Measurements from ENCODE around the gene PMVK. TPM values are rescaled to one million over a fixed set of nuclear protein-coding genes. Genes with fewer than 3 reads are reported as not detected.
"Not testable (repeated sequence)": the region's sequence is repeated elsewhere in the genome, so short reads cannot be mapped to it uniquely, and the experiment has no call there.

Gene PMVK
- total RNA-seq, 2 experiments from 2014 or later = 40.9 to 43.8 TPM

DNA sequence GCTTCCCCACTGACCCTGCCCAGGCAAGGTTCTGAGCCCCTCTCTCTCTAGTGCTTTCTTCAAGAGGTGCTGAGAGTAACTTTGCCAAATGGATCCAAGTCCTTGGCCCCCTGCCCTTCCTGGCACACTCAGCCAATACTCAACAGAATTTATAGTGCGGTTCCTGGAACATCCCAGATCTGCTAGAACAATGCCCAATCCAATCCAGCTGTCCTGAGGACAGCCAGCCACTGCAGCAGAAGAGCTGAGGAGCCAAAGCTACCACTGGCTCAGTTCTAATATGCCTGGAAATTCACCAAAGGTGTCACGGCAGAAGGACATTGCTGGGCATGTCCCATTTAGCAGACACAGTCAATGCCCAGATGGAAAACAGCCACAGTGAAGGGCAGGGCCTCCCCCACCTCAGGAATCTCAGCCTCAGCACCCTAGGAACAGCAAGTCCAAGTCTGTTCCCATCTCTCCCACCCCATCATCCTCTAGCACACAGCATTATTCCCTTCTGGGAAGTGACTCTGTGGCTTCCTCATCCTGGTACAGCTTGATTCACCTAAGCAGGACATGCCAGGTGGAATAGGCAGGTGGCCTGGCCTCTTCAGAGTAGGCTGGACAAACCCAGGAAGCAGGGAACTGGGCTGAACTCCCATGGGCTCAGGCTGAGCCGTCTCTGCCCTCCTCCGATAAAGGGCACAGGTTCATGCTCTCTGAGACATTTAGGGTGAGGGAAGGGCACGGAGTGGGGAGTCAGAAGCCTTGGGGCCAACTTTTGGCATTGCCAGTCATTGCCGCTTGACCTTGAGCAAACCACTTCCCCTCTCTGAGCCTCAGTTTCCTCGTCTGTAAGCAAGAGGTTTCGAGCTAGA is 24.6 kb downstream of the PMVK start:
- H3K4me1 Mint-ChIP-seq (ENCODE audit: low read depth) = no peaks in the 10 kb centered on the region
- H3K9me3 Mint-ChIP-seq (ENCODE audit: insufficient read depth) = peaks cover 5% of the 10 kb centered on the region
- ATAC-seq (no peak), DNase-seq (no peak)
- peaks cover 15% of the 10 kb centered on the region for H3K36me3 Mint-ChIP-seq (ENCODE audit: low read depth)
- ChIA-PET POLR2A (interaction anchor here (1.0 kb wide), 1 partner anchor 24 kb away, joined by 3 read pairs; no protein-coding TSS in a partner anchor), CTCF (no interaction called here)
- peaks cover 3% of the 10 kb centered on the region for H3K27me3 Mint-ChIP-seq (ENCODE audit: low read depth)
- H3K4me3 Mint-ChIP-seq = no peak overlapping the region
- H3K27ac Mint-ChIP-seq = no peak overlapping the region

DNA sequence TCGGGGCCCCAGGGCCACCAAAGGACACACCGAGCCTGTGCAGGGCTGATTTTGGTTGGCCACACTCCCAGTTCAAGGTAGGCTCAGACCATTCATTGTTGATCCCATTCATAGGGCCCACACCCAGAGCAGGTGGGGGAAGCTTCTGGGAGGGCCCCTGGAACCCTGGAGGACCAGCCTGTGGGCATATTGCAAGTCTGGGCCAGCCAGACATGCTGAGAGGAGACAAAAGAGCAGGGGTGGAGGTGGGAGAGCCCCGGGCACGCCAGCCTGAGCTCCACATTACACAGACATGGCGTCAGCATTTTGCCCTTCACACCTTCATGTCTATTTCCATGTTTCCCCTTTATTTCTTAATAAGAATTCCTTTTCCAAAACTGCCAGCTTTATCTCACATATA is 25.7 kb downstream of the PMVK start:
- DNase-seq (no peak), ATAC-seq (no peak)
- Mint-ChIP-seq H3K27ac (no peak overlapping the region), H3K4me1 (ENCODE audit: low read depth) (no peaks in the 10 kb centered on the region), H3K9me3 (ENCODE audit: insufficient read depth) (no peaks in the 10 kb centered on the region), H3K27me3 (ENCODE audit: low read depth) (peaks cover 3% of the 10 kb centered on the region), H3K4me3 (no peak overlapping the region), H3K36me3 (ENCODE audit: low read depth) (peaks cover 5% of the 10 kb centered on the region)
- ChIA-PET CTCF (interaction anchor here (1.1 to 1.2 kb wide), 2 partner anchors 33 to 241 kb away, joined by 3 read pairs; no protein-coding TSS in a partner anchor), POLR2A (no interaction called here)

DNA sequence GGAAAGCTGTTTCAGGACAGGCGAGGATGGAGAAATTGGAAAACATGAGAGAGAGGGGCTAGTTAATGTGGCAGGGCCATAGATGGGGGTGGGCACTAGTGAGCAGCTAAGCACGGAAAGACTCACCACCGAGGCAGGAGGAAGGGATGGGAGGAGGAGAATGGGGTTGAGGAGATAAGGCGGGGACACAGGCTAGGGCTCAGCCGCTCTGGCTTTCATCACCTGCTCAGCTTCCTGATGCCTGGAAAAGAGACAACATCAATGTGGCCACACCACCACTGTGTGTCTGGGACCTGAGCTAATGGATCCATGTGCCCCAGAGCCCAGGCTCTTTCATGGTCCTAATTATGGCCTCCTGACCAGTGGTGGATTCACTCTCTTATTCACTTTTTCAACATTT is 27.6 kb downstream of the PMVK start:
- ChIA-PET POLR2A (no interaction called here), CTCF (no interaction called here)
- Mint-ChIP-seq H3K4me1 (ENCODE audit: low read depth) (no peaks in the 10 kb centered on the region), H3K4me3 (no peak overlapping the region), H3K27ac (no peak overlapping the region), H3K9me3 (ENCODE audit: insufficient read depth) (no peaks in the 10 kb centered on the region), H3K36me3 (ENCODE audit: low read depth) (no peaks in the 10 kb centered on the region), H3K27me3 (ENCODE audit: low read depth) (peaks cover 3% of the 10 kb centered on the region)
- no peak for DNase-seq
- ATAC-seq = no peak

DNA sequence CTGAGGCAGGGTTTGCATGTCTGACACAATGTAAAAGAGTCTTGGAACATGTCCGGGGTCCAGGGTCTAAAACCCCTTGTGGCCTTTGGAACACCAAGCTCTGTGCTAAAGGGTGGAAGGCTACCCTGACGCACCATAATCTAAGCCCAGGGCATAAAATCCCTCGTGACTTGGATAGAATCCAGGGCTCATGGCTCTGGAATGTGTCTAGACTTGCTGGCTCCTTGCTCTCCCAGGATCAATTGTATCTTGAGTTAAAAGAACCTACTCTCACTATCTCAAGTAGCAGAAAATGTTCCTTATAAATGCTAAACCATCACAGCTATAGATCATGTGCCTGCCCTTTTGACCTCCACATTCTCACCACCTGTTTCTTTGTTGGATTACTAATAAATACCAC is 28.4 kb downstream of the PMVK start:
- H3K27me3 Mint-ChIP-seq (ENCODE audit: low read depth); CTCF ChIA-PET; H3K27ac Mint-ChIP-seq; H3K36me3 Mint-ChIP-seq (ENCODE audit: low read depth); POLR2A ChIA-PET; DNase-seq; H3K4me3 Mint-ChIP-seq; H3K9me3 Mint-ChIP-seq (ENCODE audit: insufficient read depth); ATAC-seq; H3K4me1 Mint-ChIP-seq (ENCODE audit: low read depth): not testable (repeated sequence)

- CTCF ChIA-PET = interaction anchor here (1.0 to 1.4 kb wide), 2 partner anchors 93 to 178 kb away, joined by 3 to 4 read pairs; no protein-coding TSS in a partner anchor
- H3K4me1 Mint-ChIP-seq (ENCODE audit: low read depth) = no peaks in the 10 kb centered on the region
Observed at GRCh38 chr1:154906621-154907081, 29.9 kb downstream of the PMVK start.

DNA sequence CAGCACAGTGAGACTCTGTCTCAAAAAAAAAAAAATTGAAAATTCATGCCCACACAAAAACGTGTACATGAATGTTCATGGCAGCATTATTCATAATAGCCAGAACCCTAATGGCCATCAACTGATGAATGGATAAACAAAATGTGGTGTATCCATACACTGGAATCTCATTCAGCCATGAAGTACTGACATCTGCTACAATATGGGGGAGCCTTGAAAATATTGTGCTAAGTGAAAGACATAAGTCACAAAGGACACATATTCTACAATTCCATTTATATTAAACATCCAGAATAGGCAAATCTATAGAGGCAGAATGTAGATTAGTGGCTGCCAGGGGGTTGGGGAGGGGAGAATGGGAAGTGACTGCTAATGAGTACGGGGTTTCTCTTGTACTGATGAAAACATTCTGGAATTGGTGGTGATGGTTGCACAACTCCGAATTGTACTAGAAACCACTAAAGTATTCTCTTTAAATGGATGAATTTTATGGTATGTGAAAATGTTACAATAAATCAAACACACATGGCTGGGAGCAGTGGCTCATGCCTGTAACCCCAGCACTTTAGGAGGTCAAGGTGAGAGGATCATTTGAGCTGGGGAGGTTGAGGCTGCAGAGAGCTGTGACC is 33.5 kb downstream of the PMVK start:
- H3K9me3 Mint-ChIP-seq (ENCODE audit: insufficient read depth) = no peaks in the 10 kb centered on the region

More at GRCh38 chr1:154906621-154907081, 29.9 kb downstream of the PMVK start:
- DNase-seq (no peak), ATAC-seq (no peak)
- Mint-ChIP-seq H3K27me3 (ENCODE audit: low read depth) (peaks cover 3% of the 10 kb centered on the region), H3K27ac (no peak overlapping the region), H3K4me3 (no peak overlapping the region), H3K36me3 (ENCODE audit: low read depth) (no peaks in the 10 kb centered on the region), H3K9me3 (ENCODE audit: insufficient read depth) (no peaks in the 10 kb centered on the region)
- POLR2A ChIA-PET = no interaction called here

DNA sequence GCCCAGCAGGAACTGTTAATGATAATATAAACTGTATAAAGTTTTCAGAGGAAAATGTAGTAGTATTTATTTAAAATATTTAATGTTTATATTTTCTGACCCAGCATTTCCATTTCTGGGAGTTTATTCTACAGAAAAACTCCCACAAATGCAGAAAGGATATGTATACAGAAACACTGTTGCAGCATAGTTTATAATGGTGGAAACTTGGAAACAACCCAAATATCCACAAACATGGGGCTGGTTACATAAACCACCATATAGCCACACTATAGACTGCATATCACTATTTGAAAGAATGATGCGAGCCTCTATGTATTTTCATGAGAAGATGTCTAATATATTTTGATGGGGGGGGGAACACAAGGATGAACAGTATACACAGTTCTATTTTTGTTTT is 34.9 kb downstream of the PMVK start:
- Mint-ChIP-seq H3K4me1 (ENCODE audit: low read depth) (no peaks in the 10 kb centered on the region), H3K27me3 (ENCODE audit: low read depth) (peaks cover 2% of the 10 kb centered on the region), H3K9me3 (ENCODE audit: insufficient read depth) (no peaks in the 10 kb centered on the region), H3K4me3 (no peak overlapping the region), H3K27ac (no peak overlapping the region), H3K36me3 (ENCODE audit: low read depth) (no peaks in the 10 kb centered on the region)
- POLR2A ChIA-PET = no interaction called here
- DNase-seq (no peak), ATAC-seq (no peak)
- CTCF ChIA-PET = no interaction called here

More for the DNA sequence above, 33.5 kb downstream of the PMVK start:
- no peaks in the 10 kb centered on the region for H3K4me1 Mint-ChIP-seq (ENCODE audit: low read depth)
- no peaks in the 10 kb centered on the region for H3K36me3 Mint-ChIP-seq (ENCODE audit: low read depth)
- no peak overlapping the region for H3K27ac Mint-ChIP-seq
- no peak for ATAC-seq
- peaks cover 2% of the 10 kb centered on the region for H3K27me3 Mint-ChIP-seq (ENCODE audit: low read depth)
- DNase-seq = no peak
- CTCF ChIA-PET = no interaction called here
- no peak overlapping the region for H3K4me3 Mint-ChIP-seq
- POLR2A ChIA-PET = no interaction called here

GRCh38 chr1:154899041-154899440 is 37.5 kb downstream of the PMVK start:
- no peaks in the 10 kb centered on the region for H3K9me3 Mint-ChIP-seq (ENCODE audit: insufficient read depth)
- CTCF ChIA-PET = no interaction called here
- no peak overlapping the region for H3K27ac Mint-ChIP-seq
- ATAC-seq (no peak), DNase-seq (no peak)
- POLR2A ChIA-PET = no interaction called here
- H3K27me3 Mint-ChIP-seq (ENCODE audit: low read depth) = peaks cover 7% of the 10 kb centered on the region
- H3K4me3 Mint-ChIP-seq = no peak overlapping the region
- no peaks in the 10 kb centered on the region for H3K36me3 Mint-ChIP-seq (ENCODE audit: low read depth)
- H3K4me1 Mint-ChIP-seq (ENCODE audit: low read depth) = no peaks in the 10 kb centered on the region

- ChIA-PET CTCF (interaction anchor here (2.6 kb wide), 1 partner anchor 18 kb away, joined by 8 read pairs; no protein-coding TSS in a partner anchor), POLR2A (interaction anchor here (0.8 kb wide), 1 partner anchor 86 kb away, joined by 3 read pairs; the partner anchor contains the start of gene FLAD1)
- Mint-ChIP-seq H3K27ac (no peak overlapping the region), H3K9me3 (ENCODE audit: insufficient read depth) (no peaks in the 10 kb centered on the region), H3K27me3 (ENCODE audit: low read depth) (peaks cover 9% of the 10 kb centered on the region), H3K4me3 (no peak overlapping the region), H3K4me1 (ENCODE audit: low read depth) (no peaks in the 10 kb centered on the region), H3K36me3 (ENCODE audit: low read depth) (no peaks in the 10 kb centered on the region)
- DNase-seq (no peak), ATAC-seq (no peak)
Observed at GRCh38 chr1:154896771-154897286, 39.7 kb downstream of the PMVK start.

DNA sequence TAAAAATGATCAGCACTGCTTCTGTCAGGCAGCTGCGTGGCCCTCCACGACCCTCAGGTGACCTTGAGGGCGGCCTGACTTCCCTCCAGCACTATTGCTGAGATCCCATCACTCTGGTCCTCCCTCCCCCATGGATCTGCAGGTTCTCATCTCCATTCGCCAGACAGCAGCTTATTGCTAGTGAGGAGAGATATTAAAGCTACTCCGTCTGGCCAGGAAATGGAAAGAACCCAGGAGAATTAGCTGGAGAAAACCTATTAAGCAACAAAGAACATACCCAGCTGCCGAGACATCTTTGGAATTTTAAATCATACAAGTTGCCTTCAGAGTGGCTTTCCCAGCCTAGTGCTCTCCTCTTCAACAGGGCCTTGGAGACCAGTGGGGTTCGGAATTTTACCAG is 40.7 kb downstream of the PMVK start:
- POLR2A ChIA-PET = interaction anchor here (0.8 kb wide), 1 partner anchor 87 kb away, joined by 3 read pairs; the partner anchor contains the start of gene FLAD1
- CTCF ChIA-PET = interaction anchor here (0.9 to 2.6 kb wide), 4 partner anchors 17 to 226 kb away, joined by 3 to 8 read pairs (median 4); no protein-coding TSS in a partner anchor

GRCh38 chr1:154891452-154891851 is 45.1 kb downstream of the PMVK start:
- peaks cover 10% of the 10 kb centered on the region for H3K4me1 Mint-ChIP-seq (ENCODE audit: low read depth)

More for the DNA sequence above, 40.7 kb downstream of the PMVK start:
- no peaks in the 10 kb centered on the region for H3K9me3 Mint-ChIP-seq (ENCODE audit: insufficient read depth)
- H3K4me1 Mint-ChIP-seq (ENCODE audit: low read depth) = no peaks in the 10 kb centered on the region
- no peaks in the 10 kb centered on the region for H3K36me3 Mint-ChIP-seq (ENCODE audit: low read depth)
- H3K27me3 Mint-ChIP-seq (ENCODE audit: low read depth) = peaks cover 11% of the 10 kb centered on the region
- H3K27ac Mint-ChIP-seq = no peak overlapping the region
- DNase-seq (no peak), ATAC-seq (no peak)
- no peak overlapping the region for H3K4me3 Mint-ChIP-seq

More at GRCh38 chr1:154891452-154891851, 45.1 kb downstream of the PMVK start:
- DNase-seq (no peak), ATAC-seq (no peak)
- POLR2A ChIA-PET = interaction anchor here (0.5 to 1.1 kb wide), 3 partner anchors 29 to 48 kb away, joined by 3 to 4 read pairs (median 3); no protein-coding TSS in a partner anchor
- no peak overlapping the region for H3K4me3 Mint-ChIP-seq
- CTCF ChIA-PET = interaction anchor here (0.7 to 3.2 kb wide), 8 partner anchors 12 to 359 kb away, joined by 3 to 16 read pairs (median 3); partner anchors contain the start of gene ADAM15
- no peaks in the 10 kb centered on the region for H3K36me3 Mint-ChIP-seq (ENCODE audit: low read depth)
- no peaks in the 10 kb centered on the region for H3K9me3 Mint-ChIP-seq (ENCODE audit: insufficient read depth)
- H3K27me3 Mint-ChIP-seq (ENCODE audit: low read depth) = peaks cover 11% of the 10 kb centered on the region
- H3K27ac Mint-ChIP-seq = no peak overlapping the region
